Measurements from ENCODE around the gene TRUB1. TPM values are rescaled to one million over a fixed set of nuclear protein-coding genes. Genes with fewer than 3 reads are reported as not detected.

Gene TRUB1
- total RNA-seq, 1 donor from 2014 or later, result 17.8 TPM

GRCh38 chr10:114982989-114983388 is 45.0 kb downstream of the TRUB1 start:
- no peak for DNase-seq (ENCODE audit: low spot score)

GRCh38 chr10:114987995-114988394 is 50.0 kb downstream of the TRUB1 start:
- no peak for DNase-seq (ENCODE audit: low spot score)

- no peak for DNase-seq (ENCODE audit: low spot score)
Measured at GRCh38 chr10:114990586-114990985, 52.6 kb downstream of the TRUB1 start.

- DNase-seq (ENCODE audit: low spot score), result no peak
Measured at GRCh38 chr10:114990991-114991390, 53.0 kb downstream of the TRUB1 start.

- no peak for DNase-seq (ENCODE audit: low spot score)
Measured at GRCh38 chr10:114992189-114992775, 54.3 kb downstream of the TRUB1 start.

- no peak for DNase-seq (ENCODE audit: low spot score)
Measured at GRCh38 chr10:114995468-114996247, 57.7 kb downstream of the TRUB1 start.

- no peak for DNase-seq (ENCODE audit: low spot score)
Measured at GRCh38 chr10:114996542-114996941, 58.5 kb downstream of the TRUB1 start.

- no peak for DNase-seq (ENCODE audit: low spot score)
Measured at GRCh38 chr10:114998993-114999392, 61.0 kb downstream of the TRUB1 start.

- no peak for DNase-seq (ENCODE audit: low spot score)
Measured at GRCh38 chr10:115001506-115002381, 63.7 kb downstream of the TRUB1 start.

GRCh38 chr10:115003396-115003795 is 65.4 kb downstream of the TRUB1 start:
- DNase-seq (ENCODE audit: low spot score), result no peak

- no peak for DNase-seq (ENCODE audit: low spot score)
Measured at GRCh38 chr10:115004236-115004862, 66.4 kb downstream of the TRUB1 start.

- no peak for DNase-seq (ENCODE audit: low spot score)
Measured at GRCh38 chr10:115005771-115006170, 67.8 kb downstream of the TRUB1 start.

- DNase-seq (ENCODE audit: low spot score), result no peak
Measured at GRCh38 chr10:115018185-115018931, 80.4 kb downstream of the TRUB1 start.

- DNase-seq (ENCODE audit: low spot score), result no peak
Measured at GRCh38 chr10:115020449-115020848, 82.5 kb downstream of the TRUB1 start.

- DNase-seq (ENCODE audit: low spot score), result no peak
Measured at GRCh38 chr10:115022733-115023132, 84.7 kb downstream of the TRUB1 start.

GRCh38 chr10:115023715-115024114 is 85.7 kb downstream of the TRUB1 start:
- DNase-seq (ENCODE audit: low spot score), result no peak

GRCh38 chr10:115024371-115024770 is 86.4 kb downstream of the TRUB1 start:
- DNase-seq (ENCODE audit: low spot score), result no peak

GRCh38 chr10:115026056-115026745 is 88.2 kb downstream of the TRUB1 start:
- no peak for DNase-seq (ENCODE audit: low spot score)

- DNase-seq (ENCODE audit: low spot score), result no peak
Measured at GRCh38 chr10:115026746-115027140, 88.7 kb downstream of the TRUB1 start.
